ENCODE results near the gene SLC4A8.
"Not testable (repeated sequence)": the region's sequence is repeated elsewhere in the genome, so short reads cannot be mapped to it uniquely, and the experiment has no call there.

SLC4A8 gene

DNA sequence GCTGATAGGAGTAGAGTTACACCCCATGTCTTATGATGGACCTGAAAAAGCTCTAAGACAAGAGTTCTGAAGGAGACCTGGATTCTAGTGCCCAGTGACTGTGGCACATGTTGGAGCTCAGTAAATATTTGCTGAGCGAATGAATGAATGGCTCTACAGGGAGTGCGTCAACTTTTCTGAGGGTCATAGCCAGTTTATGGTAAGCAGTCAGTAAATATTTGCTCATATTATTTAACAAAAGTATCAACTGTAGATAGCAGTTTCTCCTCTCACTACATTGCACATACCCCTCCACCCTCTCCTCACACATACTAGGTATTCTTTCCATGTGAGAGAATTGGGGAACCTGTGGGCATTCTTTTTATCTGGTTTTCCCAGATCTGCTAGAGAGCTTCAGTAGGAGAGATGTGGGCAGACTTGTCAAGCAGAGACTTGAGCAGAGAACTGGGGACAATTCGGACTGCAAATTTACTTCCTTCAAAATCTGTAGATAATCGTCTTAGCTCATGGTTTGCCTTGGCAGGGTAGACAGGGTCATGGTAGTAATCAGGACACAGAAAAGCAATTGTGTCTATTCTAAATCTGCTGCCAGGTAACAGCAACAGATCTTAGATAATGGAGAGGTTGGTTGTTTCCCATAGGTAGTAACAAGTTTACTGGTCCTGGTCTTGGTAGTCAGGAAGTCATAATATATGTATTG lies 5.7 kb downstream of the SLC4A8 start:
- DNase-seq = no peak

DNA sequence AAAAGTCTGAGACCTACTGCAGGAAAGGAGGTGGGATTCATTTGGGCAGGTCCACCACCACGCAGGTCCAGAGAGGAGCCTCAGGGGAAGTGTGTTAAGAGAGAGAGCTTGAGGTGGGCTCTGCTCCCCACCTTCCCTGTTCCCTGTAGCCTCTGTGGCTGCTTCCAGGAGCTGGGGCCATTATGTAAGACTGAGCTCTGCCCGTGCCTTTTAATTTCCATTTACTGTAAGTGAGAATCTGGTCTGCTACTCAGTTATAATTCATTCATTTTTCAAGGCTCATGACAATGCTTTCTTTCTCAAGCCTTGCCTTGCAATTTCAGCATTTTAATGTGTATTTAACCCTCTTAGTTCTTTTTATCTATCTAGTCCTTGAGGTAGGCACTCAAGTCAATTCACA lies 8.3 kb downstream of the SLC4A8 start:
- no peak for DNase-seq

DNA sequence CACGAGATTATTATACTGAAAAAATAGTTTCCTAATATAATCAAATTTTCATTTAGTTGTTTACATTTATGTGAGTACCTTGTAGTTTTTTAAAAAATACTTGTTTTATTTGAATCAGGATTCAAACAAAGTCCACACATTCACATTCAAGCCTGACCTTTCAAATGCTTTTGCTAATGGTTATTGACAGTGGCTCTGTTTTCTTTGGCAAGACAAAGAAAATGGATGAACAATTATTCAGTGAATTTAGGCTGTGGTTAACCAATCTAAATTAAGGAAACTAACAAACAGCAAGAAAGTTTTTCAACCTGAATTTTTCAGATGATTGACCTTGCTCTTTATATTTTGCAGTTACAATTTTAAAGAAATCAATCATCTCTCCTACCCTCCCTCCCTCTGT lies 9.7 kb downstream of the SLC4A8 start:
- DNase-seq = no peak

DNA sequence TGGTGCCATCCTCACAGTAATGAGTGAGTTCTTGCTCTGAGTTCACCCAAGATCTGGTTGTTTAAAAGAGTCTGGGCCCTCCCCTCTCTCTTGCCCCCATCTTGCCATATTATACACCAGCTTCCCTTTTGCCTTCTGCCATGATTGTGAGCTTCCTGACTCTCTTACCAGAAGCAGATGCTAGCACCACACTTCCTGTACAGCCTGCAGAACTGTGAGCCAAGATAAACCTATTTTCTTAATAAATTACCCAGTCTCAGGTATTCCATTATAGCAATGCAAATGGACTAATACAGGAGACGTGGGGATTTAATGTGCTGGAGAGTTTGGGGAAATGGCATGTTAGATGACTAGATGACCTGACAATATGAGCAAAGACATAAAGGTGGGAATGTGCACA lies 12.8 kb downstream of the SLC4A8 start:
- no peak for DNase-seq

DNA sequence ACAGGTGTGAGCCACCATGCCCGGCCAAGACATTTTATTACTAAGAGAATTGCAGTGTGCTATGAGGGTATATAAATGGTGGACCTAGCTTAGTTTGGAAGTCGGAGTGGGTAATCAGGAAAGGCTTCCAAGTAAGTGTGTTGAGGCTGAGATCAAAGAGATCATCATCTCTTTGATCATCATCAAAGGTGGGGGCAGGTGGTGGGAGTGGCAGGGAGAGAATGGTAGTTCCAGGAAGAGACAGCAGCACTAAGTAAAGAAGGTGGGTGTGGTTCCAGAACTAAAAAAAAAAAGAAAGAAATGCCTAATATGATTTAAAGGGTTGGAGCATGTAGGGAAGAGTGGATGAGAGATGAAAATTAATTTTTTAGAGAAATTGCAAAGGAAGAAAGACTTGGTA lies 14.7 kb downstream of the SLC4A8 start:
- no peak for DNase-seq

DNA sequence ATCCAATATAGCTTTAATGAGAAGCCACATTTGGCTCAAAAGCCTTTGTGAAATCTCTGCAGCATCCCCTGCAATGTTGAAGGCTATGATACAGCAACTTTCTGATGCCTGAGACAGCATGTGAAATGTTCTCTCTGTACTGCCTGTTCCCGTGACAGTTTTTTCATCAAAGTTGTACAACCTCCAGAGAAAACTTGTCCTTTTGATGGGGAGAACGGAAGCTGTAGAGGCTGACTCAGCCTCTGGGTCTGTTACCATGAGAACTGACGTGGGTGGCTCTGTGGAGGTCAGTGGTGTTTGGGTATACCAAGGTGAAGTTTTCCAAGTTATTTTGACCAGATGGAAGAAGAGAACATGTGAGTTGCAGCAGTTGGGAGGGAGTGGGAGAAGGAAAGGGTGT lies 17.0 kb downstream of the SLC4A8 start:
- DNase-seq = peak; percentile 19 to 78

DNA sequence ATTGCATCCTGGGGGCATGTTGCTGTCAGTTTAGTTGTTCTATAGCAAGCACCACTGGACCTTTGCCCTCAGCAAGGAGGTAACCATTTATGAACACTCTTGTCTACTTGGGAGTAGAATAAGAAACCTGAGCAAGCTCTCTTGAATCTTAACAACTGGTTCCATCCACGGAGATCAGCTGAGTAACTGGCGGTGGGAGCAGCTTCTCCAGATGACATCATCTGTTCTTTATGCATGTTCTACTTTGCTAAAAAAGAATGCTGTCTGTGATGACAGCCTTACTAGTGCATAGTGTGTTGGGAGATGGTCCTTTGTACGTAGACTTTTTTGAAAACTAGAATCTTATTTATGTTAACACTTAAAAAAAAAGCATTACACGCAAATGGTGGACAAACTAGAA lies 17.7 kb downstream of the SLC4A8 start:
- DNase-seq = peak in 1 of 2 donors; percentile 30

DNA sequence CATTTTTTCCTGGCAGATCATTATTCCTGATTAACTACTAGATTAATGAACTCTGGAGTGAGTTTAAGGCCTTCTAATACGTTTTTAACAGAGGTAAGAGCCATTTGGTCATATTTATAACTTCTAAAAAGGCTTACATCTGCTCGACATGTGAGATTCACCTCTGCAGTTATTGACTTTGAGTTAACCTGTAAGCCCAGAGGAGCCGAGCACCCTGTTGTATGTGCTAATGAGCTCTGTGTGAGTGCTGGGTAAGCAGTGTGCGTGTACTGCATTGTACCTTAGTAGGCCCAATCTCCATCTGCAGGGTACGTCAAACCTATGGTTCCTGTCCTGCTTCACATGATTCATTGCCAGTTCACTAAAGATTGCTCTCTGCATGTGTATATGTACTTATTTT lies 18.9 kb downstream of the SLC4A8 start:
- no peak for DNase-seq

DNA sequence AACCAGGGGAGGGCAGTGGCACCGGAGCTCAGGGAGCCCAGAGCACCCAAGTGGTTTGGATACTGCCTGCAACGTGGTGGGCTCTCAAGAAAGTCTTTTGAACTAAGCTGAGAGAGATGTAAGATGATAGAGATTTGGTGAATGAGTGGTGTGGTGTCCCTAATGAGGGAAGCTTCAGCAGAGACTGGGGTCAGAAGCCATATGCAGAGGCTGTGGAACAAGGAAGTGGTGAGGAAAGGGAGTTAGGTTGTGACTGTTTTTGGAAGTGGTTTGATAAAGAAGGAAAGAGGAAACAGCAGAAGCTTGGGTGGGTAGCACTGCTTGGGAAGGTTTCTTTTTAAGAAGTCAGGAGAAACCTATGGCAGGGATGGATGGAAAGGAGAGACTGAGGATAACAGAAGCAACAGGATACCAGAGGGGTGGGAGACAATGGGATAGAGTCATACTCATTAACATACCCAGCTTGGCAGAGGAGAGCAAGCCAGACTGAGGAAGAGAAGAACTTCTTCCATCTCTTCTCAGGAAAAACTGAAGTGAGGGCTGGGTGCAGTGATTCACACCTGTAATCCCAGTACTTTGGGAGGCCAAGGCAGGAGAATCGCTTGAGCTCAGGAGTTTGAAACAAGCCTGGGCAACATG lies 24.1 kb downstream of the SLC4A8 start:
- DNase-seq = peak; percentile 50 to 55

DNA sequence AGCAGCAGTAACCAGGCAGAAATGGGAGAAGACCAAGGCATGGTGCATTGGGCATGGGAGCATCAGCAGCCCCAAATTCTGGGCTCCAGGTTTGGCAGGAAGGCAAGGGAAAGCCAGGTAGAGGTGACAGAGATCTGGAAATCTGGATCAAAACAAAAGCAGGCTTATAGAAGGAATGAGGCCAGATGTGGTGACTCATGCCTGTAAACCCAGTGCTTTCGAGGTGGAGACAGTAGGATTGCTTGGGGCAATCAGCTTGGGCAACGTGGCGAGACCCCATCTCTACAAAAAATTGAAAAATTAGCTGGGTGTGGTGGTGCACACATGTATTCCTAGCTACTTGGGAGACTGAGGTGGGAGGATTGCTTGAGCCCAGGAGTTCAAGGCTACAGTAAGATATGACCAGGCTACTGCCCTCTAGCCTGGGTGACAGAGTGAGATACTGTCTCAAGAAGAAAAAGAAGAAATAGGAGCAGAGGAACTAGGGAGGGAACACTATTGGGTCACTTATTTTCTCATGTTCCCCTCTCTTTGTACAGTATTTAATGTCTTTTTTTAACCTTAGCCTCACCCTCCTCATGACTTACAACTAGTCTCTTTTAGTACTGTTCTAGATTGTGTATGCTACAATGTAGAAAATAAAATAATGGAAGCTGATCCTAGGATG lies 25.1 kb downstream of the SLC4A8 start:
- DNase-seq = peak; percentile 15 to 37

DNA sequence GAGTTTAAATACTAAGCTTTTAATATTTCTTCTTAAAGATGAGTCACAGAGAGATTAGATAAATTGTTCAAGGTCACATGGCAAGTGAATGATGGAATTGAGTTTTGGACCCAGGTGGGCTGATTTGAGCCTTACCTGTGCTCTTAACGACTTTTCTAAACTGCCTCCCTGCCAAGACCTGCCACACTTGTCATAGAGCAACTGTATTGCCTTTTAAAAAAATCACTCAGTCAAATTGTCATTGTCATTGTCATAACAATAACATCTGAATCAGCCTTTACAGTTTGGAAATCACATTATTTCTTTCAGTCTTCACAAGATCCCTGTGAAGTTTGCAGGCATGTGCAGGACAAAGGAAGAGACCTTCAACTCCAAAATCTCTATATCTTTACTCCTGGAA lies 25.7 kb downstream of the SLC4A8 start:
- no peak for DNase-seq

DNA sequence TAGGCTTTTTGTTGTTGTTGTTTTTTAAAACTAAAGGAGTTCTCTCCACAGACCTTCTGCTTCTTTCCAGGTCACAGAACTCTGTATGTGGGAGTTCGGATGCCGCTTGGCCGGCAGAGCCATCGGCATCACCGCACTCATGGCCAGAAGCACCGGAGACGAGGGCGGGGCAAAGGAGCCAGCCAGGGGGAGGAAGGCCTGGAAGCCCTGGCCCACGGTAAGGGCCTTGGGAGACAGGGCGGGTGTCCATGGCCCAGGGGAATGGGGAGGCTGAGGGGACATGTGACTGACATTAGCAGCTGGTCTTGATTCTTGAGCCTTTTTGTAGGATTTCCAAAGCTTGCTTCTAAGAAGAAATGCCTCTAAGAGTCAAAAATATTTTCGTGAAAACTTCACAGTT lies 26.2 kb downstream of the SLC4A8 start:
- DNase-seq = no peak

DNA sequence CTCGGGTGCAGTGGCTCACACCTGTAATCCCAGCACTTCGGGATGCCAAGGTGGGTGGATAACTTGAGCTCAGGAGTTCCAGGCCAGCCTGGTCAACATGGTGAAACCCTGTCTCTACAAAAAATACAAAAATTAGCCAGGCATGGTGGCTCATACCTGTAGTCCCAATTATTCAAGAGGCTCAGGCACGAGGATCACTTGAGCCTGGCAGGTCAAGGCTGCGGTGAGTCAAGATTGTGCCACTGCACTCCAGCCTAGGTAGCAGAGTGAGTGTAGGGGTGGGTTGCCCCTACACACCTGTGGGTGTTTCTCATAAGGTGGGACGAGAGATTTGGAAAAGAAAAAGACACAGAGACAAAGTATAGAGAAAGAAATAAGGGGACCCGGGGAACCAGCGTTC lies 29.4 kb downstream of the SLC4A8 start:
- not testable (repeated sequence) for DNase-seq

DNA sequence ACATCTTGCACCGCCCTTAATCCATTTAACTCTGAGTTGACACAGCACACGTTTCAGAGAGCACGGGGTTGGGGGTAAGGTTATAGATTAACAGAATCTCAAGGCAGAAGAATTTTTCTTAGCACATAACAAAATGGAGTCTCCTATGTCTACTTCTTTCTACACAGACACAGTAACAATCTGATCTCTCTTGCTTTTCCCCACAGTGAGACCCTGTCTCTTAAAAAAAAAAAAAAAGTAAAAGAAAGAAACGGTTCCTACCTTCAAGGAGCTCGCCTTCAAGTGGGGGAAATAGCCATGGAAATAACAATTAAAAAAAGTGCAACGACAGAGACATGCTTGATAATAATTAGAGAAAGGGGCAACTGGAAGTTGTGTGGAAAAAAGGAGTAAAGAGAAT lies 30.4 kb downstream of the SLC4A8 start:
- DNase-seq = not testable (repeated sequence)

DNA sequence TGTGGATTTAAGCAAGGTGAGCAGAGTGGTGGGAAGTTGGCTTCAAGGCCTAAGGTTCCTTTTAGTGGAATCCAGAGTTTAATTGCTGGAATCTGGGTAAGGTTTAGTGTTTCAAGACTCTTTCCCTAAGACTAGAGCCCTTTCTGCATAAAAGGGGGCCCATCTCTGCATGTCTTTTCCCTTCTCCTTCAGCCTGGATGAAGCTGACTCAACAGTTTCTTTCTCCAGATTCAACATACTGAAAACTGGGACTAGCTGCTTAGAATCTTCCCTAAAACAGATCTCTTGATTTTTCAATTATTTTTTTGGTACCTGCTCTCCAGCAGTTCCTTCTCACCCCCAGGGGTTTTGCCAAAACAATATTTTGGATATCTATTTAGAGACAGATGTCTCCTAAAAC lies 34.0 kb downstream of the SLC4A8 start:
- no peak for DNase-seq

DNA sequence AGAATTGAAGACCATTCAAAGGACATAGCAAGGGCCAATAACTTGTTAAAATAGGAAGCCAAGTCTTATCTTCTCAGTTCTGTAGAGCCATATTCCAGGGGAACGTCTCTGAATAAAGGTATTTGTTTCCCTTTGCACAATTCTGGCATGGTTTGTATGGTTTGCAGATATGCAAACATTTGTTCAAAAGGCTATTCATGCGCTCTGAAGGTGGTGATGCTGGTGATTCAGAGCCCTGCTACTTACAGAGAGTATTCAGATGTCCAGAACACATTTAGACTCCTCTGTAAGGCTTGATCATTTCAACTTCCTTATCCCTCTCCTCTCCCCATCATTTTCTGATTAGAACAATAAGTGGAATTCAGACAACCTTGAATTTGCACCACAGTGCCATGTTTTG lies 35.9 kb downstream of the SLC4A8 start:
- no peak for DNase-seq

DNA sequence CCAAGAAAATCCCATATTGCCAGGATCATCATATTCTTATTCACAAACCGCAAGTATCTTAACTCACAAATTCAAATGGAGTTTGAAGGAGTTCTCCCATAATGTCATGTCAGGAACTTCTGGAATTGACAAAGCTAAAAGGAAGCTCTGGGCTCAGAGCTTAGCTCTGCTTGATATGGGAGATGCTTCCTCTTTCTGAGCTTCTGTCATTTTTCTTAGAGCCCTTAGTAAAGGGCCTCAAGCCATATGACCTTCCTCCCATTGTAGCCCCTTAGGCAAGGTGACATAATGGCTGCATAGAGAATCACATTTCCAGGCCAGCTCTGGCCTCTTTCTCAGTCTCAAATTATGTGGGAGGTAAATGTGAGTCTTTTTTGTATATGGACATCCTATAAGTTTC lies 40.9 kb downstream of the SLC4A8 start:
- DNase-seq = peak; percentile 25 to 42

DNA sequence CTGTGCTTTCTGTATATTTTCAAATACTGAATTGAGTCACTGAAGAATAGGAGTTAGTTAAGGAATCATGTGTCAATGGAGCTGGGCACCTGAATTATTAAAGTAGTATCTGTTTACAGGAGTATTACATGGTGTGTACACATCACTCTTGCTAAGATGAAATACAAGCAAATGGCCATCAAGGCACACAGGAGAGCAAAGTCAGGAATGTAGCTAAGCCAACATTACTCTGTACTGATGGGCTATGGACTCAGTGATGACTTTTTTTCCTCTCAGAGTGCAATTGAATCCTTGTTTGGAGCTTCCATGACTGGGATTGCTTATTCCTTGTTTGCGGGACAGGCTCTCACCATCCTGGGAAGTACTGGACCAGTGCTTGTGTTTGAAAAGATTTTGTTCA lies 45.5 kb downstream of the SLC4A8 start:
- no peak for DNase-seq

DNA sequence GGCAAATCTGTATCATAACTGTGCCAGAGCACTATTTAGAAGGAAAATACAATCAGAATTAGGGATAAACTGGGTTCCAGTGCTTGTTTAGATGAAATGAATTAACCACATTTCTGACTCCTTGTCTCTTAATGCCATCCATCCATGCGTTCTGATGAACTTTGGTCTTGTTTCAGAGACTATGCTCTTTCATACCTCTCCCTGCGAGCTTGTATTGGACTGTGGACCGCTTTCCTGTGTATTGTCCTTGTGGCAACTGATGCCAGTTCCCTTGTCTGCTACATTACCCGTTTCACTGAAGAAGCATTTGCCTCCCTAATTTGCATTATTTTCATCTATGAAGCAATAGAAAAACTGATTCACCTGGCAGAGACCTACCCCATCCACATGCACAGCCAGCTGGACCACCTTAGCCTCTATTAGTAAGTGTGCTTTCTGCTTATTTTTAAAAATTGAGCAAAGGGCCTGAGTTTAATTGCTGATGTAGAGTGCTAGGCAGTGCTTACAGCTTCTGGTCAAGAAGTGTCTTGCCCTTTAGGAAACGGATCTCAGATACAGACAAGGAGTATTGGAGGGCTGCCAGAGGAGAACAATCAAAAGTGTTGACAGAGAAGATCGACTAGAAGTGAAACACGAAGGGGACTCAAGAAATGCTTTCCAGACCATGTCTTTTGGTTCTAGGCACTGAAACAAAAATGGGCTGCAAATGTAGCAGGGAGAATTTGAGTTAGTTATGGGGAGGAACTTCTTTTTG lies 46.7 kb downstream of the SLC4A8 start:
- no peak for DNase-seq

DNA sequence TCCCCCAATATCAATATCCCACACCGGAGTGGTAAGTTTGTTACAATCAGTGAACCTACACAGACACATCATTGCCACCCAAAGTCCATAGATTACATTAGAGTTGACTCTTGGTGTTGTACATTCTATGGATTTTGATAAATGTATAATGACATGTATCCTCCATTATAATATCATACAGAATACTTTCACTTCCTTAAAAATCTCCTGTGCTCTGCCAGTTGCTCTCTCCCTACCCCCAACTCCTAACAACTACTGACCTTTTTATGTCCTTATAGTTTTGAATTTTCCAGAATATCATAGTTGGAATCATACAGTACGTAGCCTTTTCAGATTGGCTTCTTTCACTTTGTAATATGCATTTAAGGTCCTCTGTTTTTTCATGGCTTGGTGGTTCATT lies 48.4 kb downstream of the SLC4A8 start:
- no peak for DNase-seq

DNA sequence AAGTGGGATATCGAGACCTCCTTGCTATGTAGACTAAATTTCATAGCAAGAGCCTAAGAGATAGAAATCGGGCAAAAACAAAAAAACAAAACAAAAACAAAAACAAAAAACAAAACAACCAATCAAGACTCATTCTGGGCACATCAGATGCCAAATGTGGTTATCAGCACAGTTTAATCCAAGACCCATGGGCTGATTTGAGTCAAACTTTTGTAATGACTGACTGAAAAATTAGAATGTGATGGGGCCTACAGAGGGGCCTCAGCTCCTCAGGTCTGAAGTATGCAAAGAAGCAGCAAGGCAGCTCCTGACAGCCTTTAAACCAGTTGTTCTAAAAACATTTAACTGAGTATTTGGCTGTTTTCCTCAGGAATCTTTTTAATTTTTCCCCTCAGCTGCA lies 49.3 kb downstream of the SLC4A8 start:
- no peak for DNase-seq

DNA sequence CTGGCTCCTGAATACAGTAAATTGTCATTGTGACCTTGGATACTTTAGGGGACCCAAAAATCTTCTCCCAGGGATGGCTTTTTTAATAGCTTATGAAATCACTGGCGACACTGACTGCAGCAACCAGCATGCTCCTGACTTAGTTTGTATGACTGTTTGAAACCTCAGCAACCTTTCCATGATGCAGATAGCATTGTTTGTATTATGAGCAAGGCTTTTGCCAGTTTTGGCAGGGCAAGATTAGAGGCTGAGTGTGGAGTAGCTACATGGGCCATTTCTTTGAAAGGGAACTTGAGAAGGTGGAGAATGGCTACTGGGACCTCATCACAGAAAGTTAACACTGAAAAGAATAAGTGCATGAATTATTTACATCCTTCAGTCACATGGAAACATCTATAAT lies 50.9 kb downstream of the SLC4A8 start:
- no peak for DNase-seq

DNA sequence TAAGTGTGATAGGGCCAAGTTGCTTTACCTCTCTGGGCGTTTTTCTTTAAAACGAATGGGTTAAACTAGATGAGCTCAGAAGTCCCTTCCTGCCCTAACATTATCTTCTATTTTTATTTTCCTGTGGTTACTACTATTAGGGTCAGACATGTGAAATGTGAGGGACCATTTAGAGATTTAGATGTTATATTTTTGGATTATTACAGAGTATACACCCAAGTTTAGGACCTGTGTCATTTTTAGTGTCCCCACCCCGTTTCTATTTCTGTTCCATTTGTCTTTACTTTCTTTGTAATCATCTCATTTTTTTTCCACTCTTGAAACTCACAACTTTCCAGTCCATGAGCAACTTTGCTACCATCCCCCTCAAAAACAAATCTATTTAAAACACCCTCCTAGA lies 56.3 kb downstream of the SLC4A8 start:
- no peak for DNase-seq
